GM18498 (cell line): ENCODE measurements around the gene RFTN1.

Experiments
- ATAC-seq: cut with Tn5 transposase; IDR thresholded peaks from one replicate; pipeline ENCODE4 v1.9.1; 2021; ENCODE audit warnings: mild to moderate bottlenecking, moderate library complexity; ENCODE audit not compliant: unreplicated experiment

RFTN1 gene

DNA sequence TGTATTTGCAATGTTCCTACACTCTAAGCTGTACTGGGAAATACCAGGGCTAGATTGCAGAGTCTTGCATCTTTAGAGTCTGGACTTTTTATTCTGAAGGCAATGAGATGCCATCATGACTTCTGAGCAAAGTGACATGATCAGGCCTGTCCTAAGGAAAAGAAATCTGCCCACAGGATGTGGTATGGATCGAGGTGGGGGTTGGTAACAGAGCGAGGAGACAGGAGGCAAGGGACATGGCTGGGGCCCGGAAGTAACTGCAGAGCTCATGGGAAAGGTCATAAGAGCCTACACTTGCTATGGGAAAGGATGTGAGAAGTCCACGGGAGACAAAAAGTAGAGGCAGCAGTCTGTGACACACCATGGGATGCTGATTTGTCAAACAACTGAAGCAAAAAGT is 126.9 kb downstream of the RFTN1 start:
- ATAC-seq = no peak

DNA sequence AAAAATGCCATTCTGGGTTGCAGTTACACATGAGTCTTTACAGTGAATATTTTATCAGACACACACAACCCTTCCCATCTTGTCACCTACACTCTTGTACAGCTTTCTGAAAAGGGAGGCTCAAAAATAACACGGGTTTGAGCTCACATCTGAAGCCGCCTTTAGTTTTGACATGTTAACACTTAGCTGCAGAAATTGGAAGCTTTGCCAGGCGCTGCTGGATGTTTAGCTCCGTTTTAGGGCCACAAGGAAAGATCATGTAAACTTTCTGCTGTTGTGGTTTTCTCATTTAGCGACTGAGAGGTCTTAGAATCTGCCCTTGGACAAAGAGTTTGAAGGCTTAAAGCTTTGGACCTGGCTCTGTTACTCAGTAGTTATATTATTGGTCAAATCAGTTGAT is 128.3 kb downstream of the RFTN1 start:
- no peak for ATAC-seq

GRCh38 chr3:16383864-16384263 is 129.6 kb downstream of the RFTN1 start:
- ATAC-seq = no peak

- ATAC-seq = peak; percentile 60
Measured at GRCh38 chr3:16382845-16383244, 130.7 kb downstream of the RFTN1 start.

DNA sequence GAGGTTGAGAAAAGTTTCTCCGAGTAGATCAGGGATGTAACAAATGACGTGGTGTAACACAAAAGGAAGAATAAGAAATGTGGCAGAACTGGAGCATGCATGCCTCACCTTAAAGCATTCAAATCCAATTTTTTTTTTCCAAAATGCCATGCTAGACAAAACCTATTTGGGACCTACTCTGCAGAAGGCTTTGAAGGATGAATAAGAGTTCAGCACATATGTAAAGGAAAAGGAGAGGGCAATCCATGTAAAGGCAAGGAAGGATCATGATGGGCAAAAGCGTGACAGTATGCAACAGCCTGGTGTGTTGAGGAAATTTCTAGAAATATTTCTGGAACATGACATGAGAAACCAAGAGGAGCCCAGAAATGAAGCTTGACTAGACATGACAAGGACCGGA is 132.1 kb downstream of the RFTN1 start:
- no peak for ATAC-seq

DNA sequence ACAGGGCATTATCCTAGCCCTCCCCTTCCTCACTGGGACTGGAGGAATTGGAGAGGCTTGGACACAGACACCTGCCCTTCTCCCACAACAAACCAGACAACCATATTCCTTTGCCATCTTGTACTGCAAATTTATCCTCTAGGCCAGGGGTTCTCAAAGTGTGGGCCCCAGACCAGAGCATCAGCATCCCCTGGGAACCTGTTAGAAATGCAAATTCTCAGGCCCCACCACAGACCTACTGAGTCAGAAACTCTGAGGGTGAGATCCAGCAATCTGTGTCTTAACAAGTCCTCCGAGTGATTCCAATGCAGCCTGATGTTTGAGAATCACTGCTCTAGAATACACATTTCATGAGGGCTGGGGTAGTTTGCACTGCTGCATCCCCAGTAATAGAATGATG is 133.1 kb downstream of the RFTN1 start:
- no peak for ATAC-seq

DNA sequence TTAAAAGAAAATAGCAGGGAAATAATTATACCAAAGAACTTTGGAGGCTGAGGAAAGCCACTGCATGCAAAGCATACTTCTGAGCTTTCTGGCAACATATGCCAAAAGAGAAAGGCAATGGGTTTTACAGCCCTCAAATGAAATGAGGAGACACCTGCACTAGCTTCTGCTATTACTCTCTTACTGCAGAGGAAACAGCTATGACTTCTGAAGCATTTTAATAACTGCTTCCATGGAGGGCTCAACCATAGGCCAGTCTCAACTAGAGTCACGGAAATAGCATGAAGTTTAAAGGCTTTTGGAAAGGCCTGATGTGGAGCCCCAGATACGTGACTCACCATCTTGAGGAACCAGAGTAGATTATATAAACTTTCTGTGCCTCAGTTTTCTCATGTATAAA is 133.7 kb downstream of the RFTN1 start:
- no peak for ATAC-seq

GRCh38 chr3:16378920-16379319 is 134.6 kb downstream of the RFTN1 start:
- peak; percentile 49 for ATAC-seq

DNA sequence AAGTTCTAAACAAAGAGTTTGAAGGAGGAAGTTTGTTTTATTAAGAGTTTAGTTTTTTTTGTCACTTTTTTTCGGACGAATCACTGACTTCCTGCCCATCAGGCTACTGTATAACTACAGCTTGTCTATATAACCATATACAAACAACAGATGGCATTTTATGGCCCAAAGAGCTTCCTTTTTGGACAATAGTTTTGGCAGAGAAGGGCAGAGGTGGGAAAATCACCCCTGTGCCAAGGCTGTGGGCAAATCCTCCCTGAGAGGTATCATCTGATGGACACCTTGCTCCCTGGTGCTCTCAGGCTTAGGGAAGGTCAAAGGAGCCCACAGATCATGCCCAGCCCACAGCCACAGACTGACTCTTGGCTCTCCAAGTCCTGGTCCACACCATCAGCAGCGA is 135.1 kb downstream of the RFTN1 start:
- peak; percentile 3 for ATAC-seq

DNA sequence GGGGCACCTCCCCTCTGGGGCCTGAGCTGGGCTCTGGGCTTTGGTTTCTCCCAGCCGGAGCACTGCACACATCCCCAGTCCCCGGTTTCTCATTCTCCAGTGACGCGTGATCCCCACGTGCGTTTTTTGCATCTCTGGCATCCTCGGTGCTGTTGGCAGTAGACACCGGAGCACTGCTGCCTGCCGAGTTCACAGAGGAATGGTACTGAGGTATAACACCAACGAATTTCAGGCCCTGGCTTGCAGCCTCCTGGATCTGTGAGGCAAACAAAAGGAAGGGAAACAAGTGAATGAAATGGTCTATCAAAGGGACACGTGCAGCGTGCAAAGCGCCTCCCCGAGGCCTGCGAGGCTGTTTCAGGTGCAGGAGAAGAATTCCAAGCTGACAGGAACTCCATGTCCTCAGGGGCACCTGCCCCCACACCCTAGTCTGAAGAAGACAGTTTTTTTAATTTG is 135.6 kb downstream of the RFTN1 start:
- ATAC-seq = no peak

DNA sequence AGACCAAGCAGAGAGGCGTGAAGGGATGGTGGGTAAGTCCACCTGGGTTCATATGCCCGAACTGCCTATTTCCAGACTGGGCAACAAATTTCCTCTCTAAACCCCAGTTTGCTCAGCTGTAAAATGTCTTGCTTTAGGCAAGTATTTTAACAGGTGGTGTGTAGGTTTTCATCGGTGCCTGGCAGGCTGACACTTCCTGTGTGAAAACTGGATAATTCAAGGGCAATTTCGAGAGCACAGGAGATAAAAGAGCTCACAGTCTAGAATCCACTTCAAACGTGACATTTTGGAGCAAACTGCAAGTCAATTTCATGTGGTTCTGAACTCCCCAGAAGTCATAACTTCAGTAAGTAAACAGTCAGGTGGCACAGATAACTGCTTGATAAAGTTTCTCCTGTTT is 136.3 kb downstream of the RFTN1 start:
- no peak for ATAC-seq

DNA sequence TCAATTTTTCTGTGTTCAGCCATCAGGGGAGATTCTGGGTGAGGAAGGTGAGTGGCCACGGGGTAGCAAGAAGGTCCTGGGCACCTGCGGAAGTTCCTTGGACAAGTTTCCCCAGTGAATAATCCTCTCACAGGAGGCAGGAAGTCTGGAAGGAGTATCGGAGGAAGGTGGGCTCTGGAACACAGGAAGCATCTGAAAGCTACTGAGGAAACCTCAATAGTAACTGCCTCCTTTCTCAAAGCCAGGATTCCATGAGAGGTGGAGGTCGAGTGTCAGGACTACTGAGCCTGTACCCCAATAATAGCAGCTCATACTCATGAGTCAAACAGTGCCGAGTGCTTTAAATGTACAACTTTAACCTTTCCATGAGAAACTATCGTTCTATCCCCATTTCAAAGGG is 137.6 kb downstream of the RFTN1 start:
- ATAC-seq = no peak

GRCh38 chr3:16374935-16375245 is 138.6 kb downstream of the RFTN1 start:
- ATAC-seq = no peak

- ATAC-seq = peak; percentile 34
Measured at GRCh38 chr3:16374047-16374934, 139.2 kb downstream of the RFTN1 start.

- ATAC-seq = no peak
Measured at GRCh38 chr3:16373341-16373946, 140.1 kb downstream of the RFTN1 start.

DNA sequence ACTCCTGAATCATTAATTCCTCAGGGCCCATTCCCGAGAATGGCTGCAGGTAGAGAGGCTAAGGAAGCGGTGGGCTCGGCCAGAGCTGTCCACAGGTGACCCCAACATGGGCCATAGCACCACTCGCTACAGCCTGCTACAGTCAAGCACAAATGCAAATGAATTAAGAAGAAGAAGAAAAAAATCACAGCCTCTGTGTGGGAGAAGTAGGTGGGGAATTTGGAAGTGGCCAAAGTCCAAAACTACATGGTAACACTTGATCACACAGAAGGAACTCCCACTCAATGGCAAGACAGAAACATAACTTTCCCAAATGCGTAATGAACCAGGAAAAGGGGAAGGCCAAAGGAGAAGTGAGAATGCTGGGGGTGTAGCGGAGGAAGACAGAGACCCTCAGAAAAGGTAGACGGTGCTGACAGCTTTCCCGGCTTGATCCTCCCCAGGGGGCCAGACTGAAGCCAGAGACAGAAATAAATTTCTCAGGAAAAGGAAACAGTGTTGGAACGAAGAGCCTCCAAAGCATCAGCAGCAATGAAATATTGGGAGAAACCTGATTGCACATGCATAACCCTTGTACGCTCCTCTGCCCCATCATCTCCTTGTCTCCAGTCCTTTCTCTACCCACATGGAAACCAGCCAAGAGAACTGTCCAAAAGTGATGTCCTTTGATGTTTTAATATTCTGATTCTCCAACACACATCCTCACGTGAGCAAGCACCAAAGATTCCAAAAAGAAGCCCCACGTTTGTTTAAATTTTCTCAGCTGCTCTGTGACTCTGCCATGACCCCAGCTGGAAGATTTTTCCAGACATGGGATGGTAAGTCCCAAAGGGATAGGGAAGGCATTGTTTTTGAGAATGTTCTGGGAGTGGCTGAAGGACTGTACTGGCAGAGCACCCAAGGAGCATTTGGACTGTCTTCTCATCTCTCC is 140.9 kb downstream of the RFTN1 start:
- ATAC-seq = no peak

GRCh38 chr3:16370872-16371740 is 142.4 kb downstream of the RFTN1 start:
- peak; percentile 32 for ATAC-seq

GRCh38 chr3:16370503-16370871 is 143.0 kb downstream of the RFTN1 start:
- ATAC-seq = no peak

DNA sequence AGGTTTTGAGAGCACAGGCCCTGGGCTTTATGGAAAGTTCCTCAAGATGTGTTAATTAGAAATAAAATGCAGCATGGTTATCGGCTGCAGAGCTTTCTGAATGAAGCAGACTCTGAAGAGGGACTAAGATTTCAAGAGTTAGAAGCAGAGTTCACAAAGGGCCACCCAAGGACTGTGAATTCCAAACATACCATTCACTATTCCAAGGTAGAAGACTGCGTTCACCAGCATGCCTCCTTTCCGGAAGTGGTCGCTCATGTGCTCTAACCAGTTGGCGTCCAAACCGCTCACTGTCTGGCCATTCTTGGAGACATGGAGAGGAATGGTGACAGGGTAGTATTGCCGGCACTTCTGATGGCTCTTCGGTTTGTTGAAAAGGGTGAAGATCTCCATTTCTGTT is 143.6 kb downstream of the RFTN1 start:
- no peak for ATAC-seq

- no peak for ATAC-seq
Measured at GRCh38 chr3:16369276-16369675, 144.2 kb downstream of the RFTN1 start.

DNA sequence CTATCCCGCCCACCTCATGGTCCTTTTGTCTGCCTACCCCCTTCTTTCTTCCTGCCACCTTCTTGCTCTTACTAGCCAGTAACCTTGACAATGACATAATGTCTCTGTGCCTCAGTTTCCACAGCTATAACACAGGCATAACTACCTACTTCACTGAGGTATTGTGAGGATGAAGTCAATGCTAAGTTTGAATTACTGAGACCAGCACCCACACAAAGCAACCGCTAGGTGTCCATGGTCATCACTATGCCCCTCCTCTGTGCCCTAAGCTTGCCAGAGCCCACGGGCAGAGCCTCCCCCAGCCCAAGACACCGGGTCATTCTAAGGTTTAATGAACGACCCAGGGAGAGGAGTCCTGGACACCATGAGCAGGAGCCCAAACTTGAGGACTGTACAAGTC is 146.9 kb downstream of the RFTN1 start:
- no peak for ATAC-seq
